GM19372 (cell line): ENCODE results near the gene PFAS.

Experiments used
- ATAC-seq: cut with Tn5 transposase; IDR thresholded peaks from one replicate; pipeline ENCODE4 v1.9.1; 2021; ENCODE audit warnings: mild to moderate bottlenecking, low read depth, moderate library complexity; ENCODE audit not compliant: unreplicated experiment

PFAS gene

GRCh38 chr17:8294361-8294760 lies 45.3 kb downstream of the PFAS start:
- no peak for ATAC-seq

- no peak for ATAC-seq
Measured at GRCh38 chr17:8294814-8295316, 45.8 kb downstream of the PFAS start.

GRCh38 chr17:8300226-8300625 lies 51.1 kb downstream of the PFAS start:
- ATAC-seq: no peak

GRCh38 chr17:8300627-8301242 lies 51.6 kb downstream of the PFAS start:
- ATAC-seq: no peak

GRCh38 chr17:8310601-8311123 lies 61.6 kb downstream of the PFAS start:
- no peak for ATAC-seq

- no peak for ATAC-seq
Measured at GRCh38 chr17:8311131-8311790, 62.2 kb downstream of the PFAS start.

- ATAC-seq: no peak
Measured at GRCh38 chr17:8312251-8312650, 63.2 kb downstream of the PFAS start.

GRCh38 chr17:8312726-8313600 lies 63.9 kb downstream of the PFAS start:
- ATAC-seq: no peak

- no peak for ATAC-seq
Measured at GRCh38 chr17:8314797-8315763, 66.0 kb downstream of the PFAS start.

GRCh38 chr17:8315764-8316217 lies 66.7 kb downstream of the PFAS start:
- ATAC-seq: no peak

GRCh38 chr17:8318010-8318935 lies 69.2 kb downstream of the PFAS start:
- ATAC-seq: no peak
